T follicular helper cell (primary cell): ENCODE results near the gene MED22.
"Not testable (repeated sequence)": the region's sequence is repeated elsewhere in the genome, so short reads cannot be mapped to it uniquely, and the experiment has no call there.

ENCODE experiments used
- DNase-seq: peaks from one replicate; pipeline ENCODE4 v3.0.0-alpha.2; 2020; ENCODE audit warnings: low read depth

MED22 gene

GRCh38 chr9:133304477-133305377 lies 43.2 kb downstream of the MED22 start:
- no peak for DNase-seq

- no peak for DNase-seq
These were observed 43.8 kb downstream of the MED22 start for GRCh38 chr9:133304158-133304470.

GRCh38 chr9:133303266-133304157 lies 44.4 kb downstream of the MED22 start:
- no peak for DNase-seq

- no peak for DNase-seq
These were observed 46.4 kb downstream of the MED22 start for GRCh38 chr9:133301253-133302230.

- DNase-seq: not testable (repeated sequence)
These were observed 47.9 kb downstream of the MED22 start for GRCh38 chr9:133299996-133300395.

- DNase-seq: no peak
These were observed 53.7 kb downstream of the MED22 start for GRCh38 chr9:133294257-133294656.

- DNase-seq: no peak
These were observed 57.1 kb downstream of the MED22 start for GRCh38 chr9:133290751-133291302.
